OCI-M2 (cell line): ENCODE results near the gene CX3CL1.
"Not testable (repeated sequence)": the region's sequence is repeated elsewhere in the genome, so short reads cannot be mapped to it uniquely, and the experiment has no call there.

ENCODE experiments used
- DNase-seq: peaks from one replicate; lab custom pipeline; 2025; ENCODE audit not compliant: unreplicated experiment; lab: John Stamatoyannopoulos, UW

CX3CL1 gene

DNA sequence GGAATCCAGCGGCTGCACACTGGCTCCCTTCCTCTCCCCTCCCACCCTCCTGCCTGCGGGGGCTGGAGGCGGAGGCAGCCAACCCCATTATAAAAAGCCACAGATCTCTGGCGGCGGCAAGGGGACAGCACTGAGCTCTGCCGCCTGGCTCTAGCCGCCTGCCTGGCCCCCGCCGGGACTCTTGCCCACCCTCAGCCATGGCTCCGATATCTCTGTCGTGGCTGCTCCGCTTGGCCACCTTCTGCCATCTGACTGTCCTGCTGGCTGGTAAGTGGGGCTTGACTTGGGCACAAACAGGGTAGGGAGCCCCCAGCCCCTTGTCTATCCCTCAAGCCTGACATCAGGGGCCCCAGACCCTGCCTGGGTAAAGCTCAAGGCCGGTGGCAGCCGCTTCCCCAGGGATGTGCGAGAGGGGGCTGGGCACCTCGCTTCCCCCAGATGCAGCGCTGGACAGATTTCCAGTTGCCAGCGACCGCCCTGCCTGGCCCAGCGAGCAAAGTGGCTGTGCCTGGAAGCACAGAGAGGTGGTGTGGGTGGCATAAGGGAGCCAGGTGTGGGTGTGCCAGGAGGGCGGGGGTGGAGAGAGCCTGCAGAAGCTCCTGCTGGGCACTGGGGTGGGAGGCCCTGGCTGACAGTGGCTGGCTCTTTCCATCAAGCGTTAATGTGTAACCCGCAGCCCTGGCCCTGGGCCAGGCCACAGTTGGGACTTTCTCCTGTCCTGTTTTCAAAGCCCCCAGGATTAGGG, at the start of gene CX3CL1:
Gene CX3CL1, plus strand, starts transcription at position 119 of the 745 bp plus-strand sequence. Its CDS starts 79 bp downstream, at position 198.
- no peak for DNase-seq

GRCh38 chr16:57324749-57325148, 47.5 kb upstream of the CX3CL1 start:
- no peak for DNase-seq

GRCh38 chr16:57325458-57325857, 46.8 kb upstream of the CX3CL1 start:
- no peak for DNase-seq

DNA sequence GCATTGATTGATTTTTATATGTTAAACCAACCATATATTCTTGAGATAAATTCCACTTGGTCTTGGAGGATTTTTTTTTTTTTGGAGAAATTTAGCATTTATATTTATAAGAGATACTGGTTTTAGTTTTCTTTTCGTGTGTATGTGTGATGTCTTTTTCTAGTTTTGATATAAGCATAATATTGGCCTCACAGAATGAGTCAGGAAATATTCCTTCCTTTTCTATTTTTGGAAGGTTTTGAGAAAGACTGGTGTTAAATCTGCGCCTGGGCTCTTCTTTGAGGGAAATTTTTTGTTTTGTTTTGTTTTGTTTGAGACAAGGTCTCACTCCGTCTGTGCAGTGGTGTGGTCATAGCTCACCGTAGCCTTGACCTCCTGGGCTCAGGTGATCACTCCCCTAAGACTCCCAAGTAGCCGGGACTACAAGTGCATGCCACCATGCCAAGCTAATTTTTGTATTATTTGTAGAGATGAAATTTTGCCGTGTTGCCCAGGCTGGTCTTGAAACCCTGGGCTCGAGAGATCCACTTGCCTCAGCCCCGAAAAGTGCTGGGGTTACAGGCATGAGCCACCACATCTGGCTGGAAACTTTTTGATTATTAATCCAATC, 42.5 kb upstream of the CX3CL1 start:
- DNase-seq, result no peak

DNA sequence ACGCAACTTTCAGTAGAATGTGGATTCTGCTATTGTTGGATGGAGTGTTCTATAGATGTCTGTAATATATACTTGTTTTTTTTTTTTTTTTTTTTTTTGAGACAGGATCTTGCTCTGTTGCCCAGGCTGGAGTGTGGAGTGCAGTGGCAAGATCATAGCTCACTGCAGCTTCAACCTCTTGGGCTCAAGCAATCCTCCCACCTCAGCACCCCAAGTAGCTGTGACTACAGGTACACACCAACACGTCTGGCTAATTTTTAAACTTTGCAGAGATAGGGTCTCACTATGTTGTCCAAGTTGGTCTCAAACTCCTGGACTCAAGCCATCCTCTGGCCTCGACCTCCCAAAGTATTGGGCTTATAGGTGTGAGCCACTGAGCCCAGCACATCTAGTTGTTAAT, 40.9 kb upstream of the CX3CL1 start:
- DNase-seq, result no peak

GRCh38 chr16:57333402-57333801, 38.9 kb upstream of the CX3CL1 start:
- DNase-seq, result no peak

DNA sequence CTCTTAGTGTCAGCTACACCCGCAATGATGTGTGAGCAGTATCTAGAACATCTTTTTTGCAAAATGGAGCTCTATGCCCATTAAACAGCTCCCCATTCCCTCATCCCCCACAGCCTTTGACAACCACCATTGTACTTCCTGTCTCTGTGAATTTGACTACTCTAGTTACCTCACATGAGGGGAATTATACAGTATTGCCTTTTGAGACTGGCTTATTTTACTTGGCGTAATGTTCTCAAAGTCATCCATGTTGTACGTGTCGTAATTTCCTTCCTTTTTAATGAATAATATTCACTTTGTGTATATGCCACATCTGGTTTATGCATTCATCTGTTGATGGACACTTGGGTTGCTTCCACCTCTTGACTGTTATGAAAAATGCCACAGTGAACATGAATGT, 36.9 kb upstream of the CX3CL1 start:
- no peak for DNase-seq

DNA sequence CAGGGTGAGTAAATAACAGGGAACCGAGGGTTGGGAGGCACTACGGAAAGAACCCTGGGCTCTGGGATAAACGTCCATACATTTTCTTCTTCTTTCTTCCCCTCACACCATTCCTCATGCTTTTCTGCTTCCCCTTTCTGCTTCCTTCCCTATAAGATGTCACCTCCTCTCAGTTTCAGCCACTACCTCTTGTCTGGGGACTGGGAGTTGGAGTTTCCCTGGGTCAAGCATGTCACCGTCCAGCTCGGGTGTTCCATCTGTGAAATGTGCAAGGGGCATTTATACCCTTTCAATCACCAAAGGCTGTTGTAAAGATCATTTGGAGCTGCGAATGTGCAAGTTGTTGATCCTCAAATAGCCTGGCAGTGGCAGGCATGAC, 31.2 kb upstream of the CX3CL1 start:
- DNase-seq, result no peak

- DNase-seq, result no peak
These were observed 30.6 kb upstream of the CX3CL1 start for GRCh38 chr16:57341441-57342303.

DNA sequence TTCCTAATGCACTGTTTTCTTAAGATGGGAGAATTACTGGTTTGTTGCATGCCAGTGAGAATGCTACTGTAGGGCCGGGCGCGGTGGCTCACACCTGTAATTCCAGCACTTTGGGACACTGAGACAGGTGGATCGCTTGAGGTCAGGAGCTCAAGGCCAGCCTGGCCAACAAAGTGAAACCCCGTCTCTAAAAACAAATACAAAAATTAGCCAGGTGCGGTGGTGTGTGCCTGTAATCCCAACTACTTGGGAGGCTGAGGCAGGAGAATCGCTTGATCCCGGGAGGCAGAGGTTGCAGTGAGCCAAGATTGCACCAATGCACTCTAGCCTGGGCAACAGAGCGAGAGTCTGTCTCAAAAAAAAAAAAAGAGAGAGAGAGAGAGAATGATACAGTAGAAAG, 29.7 kb upstream of the CX3CL1 start:
- DNase-seq, result not testable (repeated sequence)

DNA sequence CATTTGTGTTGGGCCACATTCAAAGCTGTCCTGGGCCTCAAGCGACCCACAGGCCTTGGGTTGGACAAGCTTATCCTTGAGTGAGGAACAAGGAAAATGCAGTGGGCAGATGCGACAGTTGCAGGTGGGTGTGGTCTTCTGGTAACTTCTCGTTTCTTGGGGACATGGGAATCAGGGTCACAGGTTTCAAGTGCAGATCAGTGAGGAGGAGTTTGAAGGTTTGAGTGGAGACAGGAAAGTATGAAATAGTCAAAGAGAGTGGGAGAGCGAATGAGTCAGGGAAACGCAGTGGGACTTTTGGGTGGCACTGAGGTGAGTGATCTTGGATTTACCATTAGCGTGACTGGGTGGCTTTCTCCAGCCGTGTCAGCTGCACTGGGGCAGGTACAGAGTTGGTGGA, 29.1 kb upstream of the CX3CL1 start:
- DNase-seq, result no peak

DNA sequence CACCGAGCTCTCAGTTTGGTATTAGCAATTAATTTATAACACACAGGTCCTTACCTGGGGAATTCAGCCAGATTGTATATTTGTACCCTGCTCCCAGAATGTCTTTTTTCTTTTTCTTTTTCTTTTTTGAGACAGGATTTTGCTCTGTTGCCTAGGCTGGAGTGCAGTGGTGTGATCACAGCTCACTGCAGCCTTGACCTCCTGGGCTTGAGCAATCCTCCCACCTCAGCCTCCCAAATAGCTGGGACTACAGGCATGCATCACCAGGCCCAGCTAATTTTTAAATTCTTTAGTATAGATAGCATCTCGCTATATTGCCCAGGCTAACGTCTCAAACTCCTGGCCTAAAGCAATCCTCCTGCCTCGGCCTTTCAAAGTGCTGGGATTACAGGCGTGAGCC, 28.2 kb upstream of the CX3CL1 start:
- DNase-seq, result not testable (repeated sequence)

DNA sequence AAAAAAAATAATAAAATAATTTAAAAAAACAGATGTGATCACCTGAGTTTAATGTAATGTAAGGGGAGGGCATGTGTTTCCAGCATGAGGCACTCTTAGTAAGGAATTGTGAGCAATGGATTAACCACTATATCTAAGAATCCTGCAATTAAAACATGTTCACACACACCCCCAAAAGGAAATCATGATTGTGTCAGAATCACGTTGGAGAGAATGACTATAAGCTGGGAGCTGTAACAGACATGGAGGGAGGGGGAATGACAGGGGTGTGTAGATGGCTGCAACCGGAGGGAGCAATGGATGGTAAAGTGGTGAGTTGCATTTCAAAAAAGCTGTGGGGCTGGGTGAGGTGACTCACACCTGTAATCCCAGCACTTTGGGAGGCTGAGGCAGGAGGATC, 27.3 kb upstream of the CX3CL1 start:
- no peak for DNase-seq

DNA sequence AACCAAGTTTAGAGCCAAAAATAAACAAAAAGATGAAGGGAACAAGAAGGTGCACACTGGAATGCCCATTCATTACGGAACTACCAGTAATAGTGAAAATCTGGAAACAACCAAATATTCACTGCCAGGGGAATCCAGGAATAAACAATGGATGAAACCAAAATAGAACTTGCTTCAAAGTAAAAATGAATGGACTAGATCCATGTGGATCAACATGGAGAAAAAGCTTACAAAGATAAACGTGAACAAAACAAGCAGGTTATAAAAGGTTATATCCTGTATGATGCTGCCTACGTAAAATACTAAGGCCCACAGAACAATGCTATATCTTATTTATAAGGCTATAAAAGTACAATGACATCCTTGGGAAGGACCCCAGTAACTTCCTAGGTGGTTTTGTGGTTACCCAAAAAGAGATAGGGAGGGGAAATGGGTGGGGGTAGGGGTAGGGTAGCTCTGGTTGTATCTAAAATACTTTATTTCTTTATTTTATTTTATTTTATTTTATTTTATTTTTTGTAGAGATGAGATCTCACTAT, 26.6 kb upstream of the CX3CL1 start:
- DNase-seq, result no peak

- DNase-seq, result no peak
These were observed 24.4 kb upstream of the CX3CL1 start for GRCh38 chr16:57347858-57348257.

GRCh38 chr16:57348327-57348726, 24.0 kb upstream of the CX3CL1 start:
- DNase-seq, result no peak

DNA sequence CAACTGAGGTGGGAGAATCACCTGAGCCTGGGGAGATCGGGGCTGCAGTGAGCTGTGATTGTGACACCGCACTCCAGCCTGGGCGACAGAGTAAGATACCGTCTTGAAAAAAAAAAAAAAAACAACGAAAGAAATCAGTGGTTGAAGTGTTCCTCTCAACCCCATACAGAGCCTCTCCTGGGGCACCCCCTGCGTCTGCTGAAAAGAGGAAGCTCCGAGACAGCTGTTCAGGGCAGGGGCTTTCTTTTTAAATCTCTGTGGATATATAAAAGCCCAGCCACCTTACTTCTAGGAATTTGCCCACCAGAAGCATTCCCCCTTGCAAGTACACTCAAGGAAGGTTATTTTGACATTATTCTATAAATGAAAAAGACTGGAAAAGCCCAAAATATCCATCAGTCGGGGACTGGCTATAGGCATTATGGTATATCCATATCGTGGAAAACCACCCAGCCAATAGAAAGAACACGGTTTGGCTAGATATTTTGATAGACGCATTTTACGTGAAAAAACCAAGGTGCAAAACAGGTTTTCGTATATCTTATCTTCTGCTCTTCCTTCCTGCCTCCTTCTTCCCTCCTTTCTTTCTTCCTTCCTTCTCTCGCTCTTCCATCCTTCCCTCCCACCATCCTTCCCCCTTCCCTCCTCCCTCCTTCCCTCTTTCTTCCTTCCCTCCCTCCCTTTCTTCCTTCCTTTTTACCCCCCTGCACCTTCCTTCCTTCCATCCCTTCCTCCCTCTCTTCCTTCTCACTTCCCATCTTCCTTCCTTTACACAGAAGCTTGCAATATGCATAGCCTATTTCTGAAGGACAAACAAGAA, 22.9 kb upstream of the CX3CL1 start:
- no peak for DNase-seq

- no peak for DNase-seq
These were observed 19.6 kb upstream of the CX3CL1 start for GRCh38 chr16:57352636-57353047.

- no peak for DNase-seq
These were observed 18.0 kb upstream of the CX3CL1 start for GRCh38 chr16:57354311-57354710.

DNA sequence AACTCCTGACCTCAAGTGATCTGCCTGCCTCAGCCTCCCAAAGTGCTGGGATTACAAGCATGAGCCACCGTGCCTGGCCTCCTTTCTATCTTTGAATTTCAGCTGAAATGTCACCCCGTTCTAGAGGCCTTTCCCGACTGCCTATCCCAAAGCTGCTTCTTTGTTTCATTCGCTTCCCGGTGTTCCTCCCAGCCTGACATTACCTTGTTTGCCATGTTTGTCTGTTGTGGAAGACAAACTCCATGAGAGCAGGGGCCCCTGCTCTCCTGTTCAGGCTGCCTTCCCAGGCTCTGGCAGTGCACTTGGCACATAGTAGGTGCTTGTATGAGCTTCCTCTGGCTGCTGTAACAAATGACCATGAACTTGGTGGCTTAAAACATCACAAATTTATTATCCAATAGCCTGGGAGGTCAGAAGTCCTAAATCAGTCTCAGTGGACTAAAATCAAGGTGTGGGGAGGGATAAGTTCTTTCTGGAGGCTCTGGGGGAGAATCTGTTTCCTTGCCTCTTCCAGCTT, 16.3 kb upstream of the CX3CL1 start:
- DNase-seq, result no peak

GRCh38 chr16:57356547-57356946, 15.7 kb upstream of the CX3CL1 start:
- DNase-seq, result no peak
